Neuron (in vitro differentiated cells): ENCODE measurements around the gene MYO1G.
"Not testable (repeated sequence)": the region's sequence is repeated elsewhere in the genome, so short reads cannot be mapped to it uniquely, and the experiment has no call there.

Source experiments
- H2AFZ ChIP-seq: one replicate; pipeline ENCODE4 v1.6.1; 2013; ENCODE audit warnings: low read depth, mild to moderate bottlenecking, inconsistent platforms, low read length, moderate library complexity
- H3K27me3 ChIP-seq: one replicate; pipeline ENCODE4 v1.6.1; 2013; ENCODE audit warnings: low read length; ENCODE audit not compliant: insufficient read depth
- H3K36me3 ChIP-seq: one replicate; pipeline ENCODE4 v1.6.1; 2013; ENCODE audit warnings: low read length; ENCODE audit not compliant: insufficient read depth
- H3K4me1 ChIP-seq: one replicate; pipeline ENCODE4 v1.6.1; 2013; ENCODE audit warnings: low read length; ENCODE audit not compliant: insufficient read depth
- H3K4me3 ChIP-seq: 2 replicates; pipeline ENCODE4 v1.5.1; 2013; ENCODE audit warnings: mild to moderate bottlenecking, low read length, moderate library complexity
- H3K9me3 ChIP-seq: one replicate; pipeline ENCODE4 v1.6.1; 2013; ENCODE audit warnings: low read length

The MYO1G gene

DNA sequence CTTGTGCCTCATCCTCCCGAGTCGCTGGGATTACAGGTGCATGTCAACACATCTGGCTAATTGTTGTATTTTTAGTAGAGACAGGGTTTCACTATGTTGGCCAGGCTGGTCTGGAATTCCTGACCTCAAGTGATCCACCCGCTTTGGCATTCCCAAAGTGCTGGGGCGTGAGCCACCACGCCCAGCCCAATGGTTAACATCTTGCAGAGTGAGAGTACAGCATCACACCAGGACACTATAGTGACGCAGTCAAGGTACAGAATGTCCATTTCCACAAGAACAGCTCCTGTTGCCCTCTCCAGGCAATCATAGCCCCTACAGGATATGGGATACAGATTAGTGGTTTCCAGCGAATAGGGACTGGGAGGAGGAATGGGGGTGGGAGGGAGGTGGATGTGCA is 34.0 kb downstream of the MYO1G start:
- Histone ChIP-seq H3K9me3 (no peaks in the 10 kb centered on the region), H2AFZ (no peak overlapping the region), H3K4me3 (no peak overlapping the region), H3K36me3 (no peaks in the 10 kb centered on the region), H3K4me1 (no peaks in the 10 kb centered on the region), H3K27me3 (no peaks in the 10 kb centered on the region)

- H3K36me3 ChIP-seq = no peaks in the 10 kb centered on the region
These were observed 35.2 kb downstream of the MYO1G start for GRCh38 chr7:44943631-44944030.

GRCh38 chr7:44937426-44937825 is 41.4 kb downstream of the MYO1G start:
- Histone ChIP-seq H3K9me3 (no peaks in the 10 kb centered on the region), H3K27me3 (peaks cover 20% of the 10 kb centered on the region), H3K4me3 (no peak overlapping the region), H3K36me3 (no peaks in the 10 kb centered on the region), H2AFZ (no peak overlapping the region), H3K4me1 (no peaks in the 10 kb centered on the region)

More at GRCh38 chr7:44943631-44944030, 35.2 kb downstream of the MYO1G start:
- Histone ChIP-seq H3K9me3 (no peaks in the 10 kb centered on the region), H2AFZ (no peak overlapping the region), H3K27me3 (no peaks in the 10 kb centered on the region), H3K4me3 (no peak overlapping the region), H3K4me1 (no peaks in the 10 kb centered on the region)

DNA sequence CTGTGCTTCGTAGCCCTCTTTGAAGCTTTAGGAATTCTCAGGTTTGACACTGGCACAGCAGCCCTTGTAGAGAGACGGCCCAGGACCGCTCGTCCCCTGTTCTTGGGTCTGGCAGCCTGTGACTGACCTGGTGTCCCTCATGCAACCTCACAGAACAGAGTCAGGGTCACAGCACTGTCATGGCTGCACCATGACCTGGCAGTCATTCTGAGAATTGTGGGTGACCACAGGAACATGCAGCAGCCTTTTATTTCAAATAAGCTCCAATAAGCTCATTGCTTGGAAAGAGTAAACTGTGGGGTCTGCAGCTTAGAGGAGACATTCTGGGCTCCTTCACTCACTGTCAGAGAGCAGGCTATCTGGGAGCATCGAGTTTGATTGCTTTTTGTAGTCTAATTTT is 42.5 kb downstream of the MYO1G start:
- Histone ChIP-seq H2AFZ (no peak overlapping the region), H3K9me3 (no peaks in the 10 kb centered on the region), H3K36me3 (no peaks in the 10 kb centered on the region), H3K4me1 (no peaks in the 10 kb centered on the region), H3K27me3 (peaks cover 20% of the 10 kb centered on the region), H3K4me3 (no peak overlapping the region)

DNA sequence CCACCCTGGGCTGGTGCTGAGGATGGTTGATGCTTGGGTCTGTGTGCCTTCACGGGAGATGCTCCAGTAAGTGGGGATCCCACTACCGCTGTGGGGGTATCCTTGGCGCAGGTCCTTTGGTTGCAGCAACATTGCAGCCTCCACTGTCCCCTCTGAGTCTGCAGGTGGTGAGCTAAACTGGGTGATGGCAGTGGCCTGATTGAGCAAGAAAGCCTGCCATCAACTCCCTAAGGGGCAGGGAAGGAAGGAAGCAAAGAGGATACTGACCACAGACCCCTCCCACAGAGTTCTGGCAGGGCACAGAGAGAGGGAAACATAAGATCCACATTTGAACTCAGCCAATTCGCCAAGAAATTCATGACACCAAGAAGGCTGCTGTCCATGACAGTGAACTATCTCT is 43.2 kb downstream of the MYO1G start:
- H3K27me3 ChIP-seq = peaks cover 20% of the 10 kb centered on the region
- H3K9me3 ChIP-seq = no peaks in the 10 kb centered on the region
- H3K4me3 ChIP-seq = no peak overlapping the region
- H2AFZ ChIP-seq = no peak overlapping the region
- no peaks in the 10 kb centered on the region for H3K36me3 ChIP-seq
- no peaks in the 10 kb centered on the region for H3K4me1 ChIP-seq

GRCh38 chr7:44935016-44935415 is 43.8 kb downstream of the MYO1G start:
- Histone ChIP-seq H3K36me3 (no peaks in the 10 kb centered on the region), H3K4me1 (no peaks in the 10 kb centered on the region), H3K27me3 (peaks cover 20% of the 10 kb centered on the region), H2AFZ (no peak overlapping the region), H3K4me3 (no peak overlapping the region), H3K9me3 (no peaks in the 10 kb centered on the region)

- H3K36me3 ChIP-seq, H3K4me3 ChIP-seq, H3K9me3 ChIP-seq, H3K4me1 ChIP-seq, H2AFZ ChIP-seq: not testable (repeated sequence)
- H3K27me3 ChIP-seq = peaks cover 20% of the 10 kb centered on the region
These were observed 44.3 kb downstream of the MYO1G start for GRCh38 chr7:44934510-44934909.

GRCh38 chr7:44930921-44931320 is 47.9 kb downstream of the MYO1G start:
- H3K4me3 ChIP-seq = no peak overlapping the region
- no peak overlapping the region for H2AFZ ChIP-seq
- no peaks in the 10 kb centered on the region for H3K9me3 ChIP-seq
- H3K36me3 ChIP-seq = no peaks in the 10 kb centered on the region
- H3K27me3 ChIP-seq = peaks cover 4% of the 10 kb centered on the region
- no peaks in the 10 kb centered on the region for H3K4me1 ChIP-seq

DNA sequence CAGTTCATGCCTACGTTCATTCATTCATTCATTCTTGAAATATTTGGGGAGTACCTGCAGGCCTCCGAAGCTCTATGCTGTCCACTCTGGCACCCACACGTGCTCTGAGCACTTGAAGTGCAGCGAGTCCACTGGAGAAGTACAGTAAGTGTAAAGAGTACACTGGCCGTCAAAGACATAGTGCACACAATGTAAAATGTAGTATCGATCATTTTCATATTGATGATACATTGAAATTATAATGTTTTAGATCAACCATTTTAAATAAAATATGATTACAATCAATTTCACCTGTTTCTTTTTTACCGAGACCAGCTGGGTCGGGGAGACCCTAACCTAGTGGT is 56.5 kb downstream of the MYO1G start:
- H2AFZ ChIP-seq = no peak overlapping the region

DNA sequence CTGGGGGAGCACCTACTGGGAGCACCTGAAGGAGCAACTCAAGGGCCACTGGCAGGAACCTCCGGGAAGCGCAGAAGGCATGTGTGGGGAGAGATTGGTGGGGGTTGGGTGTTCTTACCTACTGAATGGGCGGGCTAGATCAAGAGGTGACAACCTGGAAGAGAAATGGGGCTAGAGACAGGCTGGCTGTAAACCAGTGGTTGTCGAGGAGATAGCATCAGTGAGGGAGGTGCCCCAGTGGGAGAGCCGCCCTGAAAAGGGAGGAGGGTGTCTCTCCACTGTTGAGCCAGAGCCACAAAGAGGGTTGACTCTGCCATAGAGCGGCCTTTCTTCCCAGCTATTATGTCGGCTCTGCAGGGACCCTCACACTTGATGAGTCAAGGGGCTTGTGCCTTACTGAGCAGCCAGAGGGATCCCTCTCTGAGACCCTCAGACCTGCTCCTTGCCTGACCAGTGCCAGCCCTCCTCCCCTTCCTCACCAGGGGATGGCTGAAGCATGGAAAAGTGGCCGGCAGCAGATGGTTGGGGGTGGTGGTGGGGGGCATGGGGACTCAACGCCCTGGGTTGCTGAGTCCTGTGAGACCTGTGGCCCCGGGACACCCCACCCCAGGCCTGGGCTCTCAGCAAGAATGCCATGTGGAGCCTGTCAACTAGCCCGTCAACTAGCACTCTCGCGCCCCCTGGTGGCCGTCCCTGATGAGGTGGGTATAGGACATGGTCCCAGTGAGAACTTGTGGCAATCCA is 57.0 kb downstream of the MYO1G start:
- no peaks in the 10 kb centered on the region for H3K36me3 ChIP-seq
- H3K4me1 ChIP-seq = no peaks in the 10 kb centered on the region

More for the DNA sequence above, 56.5 kb downstream of the MYO1G start:
- Histone ChIP-seq H3K27me3 (no peaks in the 10 kb centered on the region), H3K9me3 (peaks cover 2% of the 10 kb centered on the region), H3K4me3 (no peak overlapping the region), H3K36me3 (no peaks in the 10 kb centered on the region), H3K4me1 (no peaks in the 10 kb centered on the region)

GRCh38 chr7:44920119-44920518 is 58.7 kb downstream of the MYO1G start:
- no peaks in the 10 kb centered on the region for H3K36me3 ChIP-seq
- H3K27me3 ChIP-seq = no peaks in the 10 kb centered on the region
- H3K4me1 ChIP-seq = peaks cover 2% of the 10 kb centered on the region
- no peak overlapping the region for H3K4me3 ChIP-seq
- no peak overlapping the region for H2AFZ ChIP-seq
- H3K9me3 ChIP-seq = peaks cover 2% of the 10 kb centered on the region

More for the DNA sequence above, 57.0 kb downstream of the MYO1G start:
- no peak overlapping the region for H3K4me3 ChIP-seq
- H3K9me3 ChIP-seq = peaks cover 2% of the 10 kb centered on the region
- no peaks in the 10 kb centered on the region for H3K27me3 ChIP-seq
- H2AFZ ChIP-seq = no peak overlapping the region

DNA sequence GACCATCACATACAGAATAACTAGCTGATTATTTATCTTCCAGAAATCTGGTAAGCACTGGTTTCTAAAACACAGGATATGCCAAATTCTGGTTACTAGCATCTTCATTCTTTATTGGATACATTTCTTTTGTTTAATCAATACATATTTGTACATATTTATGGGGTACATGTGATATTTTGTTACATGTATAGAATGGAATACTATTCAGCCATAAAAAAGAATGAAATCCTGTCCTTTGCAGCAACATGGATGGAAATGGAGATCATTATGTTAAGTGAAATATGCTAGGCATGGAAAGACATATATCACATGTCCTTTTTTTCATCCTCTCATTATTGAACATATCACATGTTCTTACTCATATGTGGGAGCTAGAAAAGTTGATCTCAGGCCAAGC is 60.8 kb downstream of the MYO1G start:
- peaks cover 5% of the 10 kb centered on the region for H3K4me1 ChIP-seq
- no peaks in the 10 kb centered on the region for H3K27me3 ChIP-seq
- no peaks in the 10 kb centered on the region for H3K36me3 ChIP-seq
- no peak overlapping the region for H2AFZ ChIP-seq
- peaks cover 2% of the 10 kb centered on the region for H3K9me3 ChIP-seq
- no peak overlapping the region for H3K4me3 ChIP-seq

- Histone ChIP-seq H3K27me3 (no peaks in the 10 kb centered on the region), H3K4me1 (peaks cover 5% of the 10 kb centered on the region), H3K9me3 (peaks cover 2% of the 10 kb centered on the region), H2AFZ (no peak overlapping the region), H3K4me3 (no peak overlapping the region), H3K36me3 (no peaks in the 10 kb centered on the region)
These were observed 61.4 kb downstream of the MYO1G start for GRCh38 chr7:44917465-44917864.

GRCh38 chr7:44914992-44915607 is 63.7 kb downstream of the MYO1G start:
- H3K4me1 ChIP-seq = peaks cover 5% of the 10 kb centered on the region
- no peaks in the 10 kb centered on the region for H3K27me3 ChIP-seq
- H3K4me3 ChIP-seq = no peak overlapping the region
- no peaks in the 10 kb centered on the region for H3K36me3 ChIP-seq
- no peak overlapping the region for H2AFZ ChIP-seq
- no peaks in the 10 kb centered on the region for H3K9me3 ChIP-seq
